ENCODE measurements around the gene MYO1A. TPM values are rescaled to one million over a fixed set of nuclear protein-coding genes. Genes with fewer than 3 reads are reported as not detected.

MYO1A gene
- total RNA-seq, 1 experiment from 2014 or later, result 0.31 TPM

GRCh38 chr12:57096748-57097553 is 47.0 kb upstream of the MYO1A start:
- H3K27ac Mint-ChIP-seq (ENCODE audit: unreplicated experiment), result no peak overlapping the region
- no TSS peak for BruUV-seq (replicated peaks)
- intact Hi-C loops (cut with micrococcal nuclease; ENCODE audit: unreplicated experiment), result no loop called here
- peaks cover 35% of the 10 kb centered on the region for H3K4me1 Mint-ChIP-seq (ENCODE audit: low read depth, unreplicated experiment)
- TF ChIP-seq CTCF (IDR thresholded peaks at IDR 0.05; ENCODE audit: unreplicated experiment), result no peak
- H3K9me3 Mint-ChIP-seq (ENCODE audit: low read depth, unreplicated experiment), result no peaks in the 10 kb centered on the region
- no peaks in the 10 kb centered on the region for H3K27me3 Mint-ChIP-seq (ENCODE audit: unreplicated experiment)
- CTCF ChIA-PET, result interaction anchor here (1.2 to 2.8 kb wide), 2 partner anchors 15 to 28 kb away, joined by 4 to 8 read pairs; partner anchors contain the start of gene STAT6
- no peak overlapping the region for H3K4me3 Mint-ChIP-seq (ENCODE audit: low read depth, unreplicated experiment)
- H3K36me3 Mint-ChIP-seq (ENCODE audit: insufficient read depth, unreplicated experiment), result peaks cover 91% of the 10 kb centered on the region
- DNase-seq, result no peak

DNA sequence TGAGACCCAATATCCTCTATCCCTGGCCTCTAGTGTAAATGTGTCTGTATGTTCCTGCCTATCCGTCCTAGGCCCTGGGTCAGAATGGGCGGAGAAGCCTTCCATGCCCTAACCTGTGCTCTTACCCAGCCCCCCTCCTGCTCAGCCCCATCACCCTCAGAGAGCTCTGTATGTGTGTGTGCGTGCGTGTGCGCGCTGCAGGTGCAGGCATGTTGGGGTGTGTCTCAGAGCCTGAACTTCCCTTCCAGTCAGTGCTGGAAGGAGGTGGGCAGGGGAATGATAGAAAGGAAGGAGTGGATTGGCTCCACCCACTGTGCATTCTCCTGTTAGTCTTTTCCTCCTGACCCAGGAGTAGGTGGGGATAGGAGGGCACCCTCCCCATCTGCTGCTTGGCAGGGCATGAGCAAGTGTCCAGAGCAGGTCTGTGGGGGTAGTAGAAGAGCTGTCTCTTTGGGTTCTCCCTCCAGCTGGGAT is 46.2 kb upstream of the MYO1A start:
- no TSS peak for BruUV-seq (replicated peaks)
- no peak for DNase-seq
- CTCF ChIA-PET, result interaction anchor here (1.2 to 2.8 kb wide), 2 partner anchors 16 to 27 kb away, joined by 4 to 8 read pairs; partner anchors contain the start of gene STAT6
- no peak overlapping the region for H3K27ac Mint-ChIP-seq (ENCODE audit: unreplicated experiment)
- H3K4me3 Mint-ChIP-seq (ENCODE audit: low read depth, unreplicated experiment), result no peak overlapping the region
- no peaks in the 10 kb centered on the region for H3K27me3 Mint-ChIP-seq (ENCODE audit: unreplicated experiment)
- intact Hi-C loops (cut with micrococcal nuclease; ENCODE audit: unreplicated experiment), result no loop called here
- H3K4me1 Mint-ChIP-seq (ENCODE audit: low read depth, unreplicated experiment), result peaks cover 32% of the 10 kb centered on the region
- H3K9me3 Mint-ChIP-seq (ENCODE audit: low read depth, unreplicated experiment), result no peaks in the 10 kb centered on the region
- H3K36me3 Mint-ChIP-seq (ENCODE audit: insufficient read depth, unreplicated experiment), result peaks cover 86% of the 10 kb centered on the region
- TF ChIP-seq CTCF (IDR thresholded peaks at IDR 0.05; ENCODE audit: unreplicated experiment), result no peak

DNA sequence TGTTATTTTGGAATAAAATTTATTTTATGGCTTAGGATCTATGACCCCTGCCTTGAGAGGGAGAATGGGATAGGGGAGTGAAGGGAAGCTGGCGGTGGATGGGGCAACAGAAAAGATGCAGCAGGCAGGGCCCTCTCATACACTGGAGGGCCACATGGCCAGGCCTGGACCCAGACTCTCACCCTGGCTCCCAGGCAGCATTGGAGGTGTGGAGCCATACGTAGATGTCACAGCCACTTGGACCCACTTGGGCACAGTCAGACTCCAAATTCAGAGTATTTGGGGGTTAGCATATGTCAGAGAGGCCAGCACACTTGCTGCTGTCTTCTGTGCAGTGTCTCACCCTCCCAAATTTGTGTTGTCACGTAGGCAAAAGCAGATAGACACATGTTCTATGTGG is 45.5 kb upstream of the MYO1A start:
- no peaks in the 10 kb centered on the region for H3K9me3 Mint-ChIP-seq (ENCODE audit: low read depth, unreplicated experiment)
- H3K4me1 Mint-ChIP-seq (ENCODE audit: low read depth, unreplicated experiment), result peaks cover 35% of the 10 kb centered on the region
- DNase-seq, result no peak
- CTCF ChIA-PET, result no interaction called here
- no peak overlapping the region for H3K4me3 Mint-ChIP-seq (ENCODE audit: low read depth, unreplicated experiment)
- peak overlapping the region; percentile 23 for H3K27ac Mint-ChIP-seq (ENCODE audit: unreplicated experiment)
- TF ChIP-seq CTCF (IDR thresholded peaks at IDR 0.05; ENCODE audit: unreplicated experiment), result no peak
- no peaks in the 10 kb centered on the region for H3K27me3 Mint-ChIP-seq (ENCODE audit: unreplicated experiment)
- no TSS peak for BruUV-seq (replicated peaks)
- H3K36me3 Mint-ChIP-seq (ENCODE audit: insufficient read depth, unreplicated experiment), result peaks cover 88% of the 10 kb centered on the region
- intact Hi-C loops (cut with micrococcal nuclease; ENCODE audit: unreplicated experiment), result no loop called here

- no peak for TF ChIP-seq CTCF (IDR thresholded peaks at IDR 0.05; ENCODE audit: unreplicated experiment)
- Mint-ChIP-seq H3K4me3 (ENCODE audit: low read depth, unreplicated experiment) (no peak overlapping the region), H3K9me3 (ENCODE audit: low read depth, unreplicated experiment) (no peaks in the 10 kb centered on the region), H3K27ac (ENCODE audit: unreplicated experiment) (peak overlapping the region; percentile 58), H3K4me1 (ENCODE audit: low read depth, unreplicated experiment) (peaks cover 40% of the 10 kb centered on the region), H3K36me3 (ENCODE audit: insufficient read depth, unreplicated experiment) (peaks cover 88% of the 10 kb centered on the region), H3K27me3 (ENCODE audit: unreplicated experiment) (no peaks in the 10 kb centered on the region)
- intact Hi-C loops (cut with micrococcal nuclease; ENCODE audit: unreplicated experiment), result no loop called here
- BruUV-seq (replicated peaks), result no TSS peak
- DNase-seq, result no peak
- CTCF ChIA-PET, result interaction anchor here (0.7 to 2.3 kb wide), 5 partner anchors 14 to 82 kb away, joined by 3 to 21 read pairs (median 3); partner anchors contain the start of gene STAT6
Observed at GRCh38 chr12:57094208-57095160, 44.6 kb upstream of the MYO1A start.
